Suprapubic skin (tissue), 4 donors: Measurements from ENCODE around the gene FREY1. TPM values are rescaled to one million over a fixed set of nuclear protein-coding genes. Genes with fewer than 3 reads are reported as not detected.

ENCODE experiments used
- DNase-seq, 2 donors: peaks; one replicate each; pipeline ENCODE4 v3.0.0-alpha.2; 2019; ENCODE audit warnings: low spot score in 2 of 2
- H3K27ac ChIP-seq: fragments of 200-600 bp; sonication (generic); one replicate; pipeline ENCODE4 v1.5.1; 2019
- H3K27me3 ChIP-seq: fragments of 200-600 bp; sonication (generic); one replicate; pipeline ENCODE4 v1.5.1; 2019
- H3K36me3 ChIP-seq: fragments of 200-600 bp; sonication (generic); one replicate; pipeline ENCODE4 v1.5.1; 2019
- H3K4me1 ChIP-seq: fragments of 200-600 bp; sonication (generic); one replicate; pipeline ENCODE4 v1.5.1; 2019
- H3K4me3 ChIP-seq: fragments of 200-600 bp; sonication (generic); one replicate; pipeline ENCODE4 v1.5.1; 2019; ENCODE audit warnings: mild to moderate bottlenecking
- H3K9me3 ChIP-seq: fragments of 200-600 bp; sonication (generic); one replicate; pipeline ENCODE4 v1.5.1; 2019
- EP300 ChIP-seq: sonication (generic); formaldehyde crosslinking; IDR thresholded peaks from one replicate; pipeline ENCODE4 v1.6.1; 2017; ENCODE audit warnings: antibody characterized with exemption
- POLR2A ChIP-seq, 2 donors: fragments of 450-650 bp; IDR thresholded peaks; one replicate each; pipeline ENCODE4 v1.6.1; 2017; ENCODE audit warnings: antibody characterized with exemption in 2 of 2, mild to moderate bottlenecking in 2 of 2, moderate library complexity in 2 of 2
- POLR2AphosphoS5 ChIP-seq, 3 donors: sonication (generic); formaldehyde crosslinking; IDR thresholded peaks; one replicate each; pipeline ENCODE4 v1.6.1; 2017; ENCODE audit warnings: antibody characterized with exemption in 3 of 3
- WGBS: methylation state at CpG from one replicate; pipeline ENCODE4 v1.1.5; 2018; 5-methylcytosine and 5-hydroxymethylcytosine counted together
- total RNA-seq, 4 donors: library from RNA; depleted of rRNA; stranded (reverse); fragments of >200 nt; gene quantifications; one replicate each; pipeline ENCODE4 v1.1.0, GENCODE V29; 2016
- TF ChIP-seq, protein P1 (sequence below), 2 donors: fragments of 200-600 bp in 1 of 2; fragments of 450-650 bp in 1 of 2; sonication (generic) in 1 of 2; IDR thresholded peaks; one replicate each; pipeline ENCODE4 v1.5.1; 2016 to 2019; ENCODE audit warnings: antibody characterized with exemption in 2 of 2, mild to moderate bottlenecking in 1 of 2, moderate library complexity in 1 of 2

The FREY1 gene
- total RNA-seq, 4 donors from 2014 or later, result 1.7 to 3.7 (median 1.7) TPM; not detected in 1

GRCh38 chr11:45932217-45932616 is 25.1 kb upstream of the FREY1 start:
- 62% methylated on average over 7 of the region's 8 CpGs for WGBS
- H3K4me1 ChIP-seq, result peaks cover 69% of the 10 kb centered on the region
- H3K4me3 ChIP-seq, result peak overlapping the region; percentile 3
- H3K9me3 ChIP-seq, result no peaks in the 10 kb centered on the region
- no peaks in the 10 kb centered on the region for H3K27me3 ChIP-seq
- H3K36me3 ChIP-seq, result peaks cover 35% of the 10 kb centered on the region
- peak overlapping the region; percentile 79 for H3K27ac ChIP-seq
- TF ChIP-seq POLR2A (IDR thresholded peaks at IDR 0.05), result no peak
- TF ChIP-seq POLR2AphosphoS5 (IDR thresholded peaks at IDR 0.05), result no peak
- no peak for TF ChIP-seq EP300
- TF ChIP-seq, protein P1, sequence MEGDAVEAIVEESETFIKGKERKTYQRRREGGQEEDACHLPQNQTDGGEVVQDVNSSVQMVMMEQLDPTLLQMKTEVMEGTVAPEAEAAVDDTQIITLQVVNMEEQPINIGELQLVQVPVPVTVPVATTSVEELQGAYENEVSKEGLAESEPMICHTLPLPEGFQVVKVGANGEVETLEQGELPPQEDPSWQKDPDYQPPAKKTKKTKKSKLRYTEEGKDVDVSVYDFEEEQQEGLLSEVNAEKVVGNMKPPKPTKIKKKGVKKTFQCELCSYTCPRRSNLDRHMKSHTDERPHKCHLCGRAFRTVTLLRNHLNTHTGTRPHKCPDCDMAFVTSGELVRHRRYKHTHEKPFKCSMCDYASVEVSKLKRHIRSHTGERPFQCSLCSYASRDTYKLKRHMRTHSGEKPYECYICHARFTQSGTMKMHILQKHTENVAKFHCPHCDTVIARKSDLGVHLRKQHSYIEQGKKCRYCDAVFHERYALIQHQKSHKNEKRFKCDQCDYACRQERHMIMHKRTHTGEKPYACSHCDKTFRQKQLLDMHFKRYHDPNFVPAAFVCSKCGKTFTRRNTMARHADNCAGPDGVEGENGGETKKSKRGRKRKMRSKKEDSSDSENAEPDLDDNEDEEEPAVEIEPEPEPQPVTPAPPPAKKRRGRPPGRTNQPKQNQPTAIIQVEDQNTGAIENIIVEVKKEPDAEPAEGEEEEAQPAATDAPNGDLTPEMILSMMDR (IDR thresholded peaks at IDR 0.05), result no peak
- no peak for DNase-seq

DNA sequence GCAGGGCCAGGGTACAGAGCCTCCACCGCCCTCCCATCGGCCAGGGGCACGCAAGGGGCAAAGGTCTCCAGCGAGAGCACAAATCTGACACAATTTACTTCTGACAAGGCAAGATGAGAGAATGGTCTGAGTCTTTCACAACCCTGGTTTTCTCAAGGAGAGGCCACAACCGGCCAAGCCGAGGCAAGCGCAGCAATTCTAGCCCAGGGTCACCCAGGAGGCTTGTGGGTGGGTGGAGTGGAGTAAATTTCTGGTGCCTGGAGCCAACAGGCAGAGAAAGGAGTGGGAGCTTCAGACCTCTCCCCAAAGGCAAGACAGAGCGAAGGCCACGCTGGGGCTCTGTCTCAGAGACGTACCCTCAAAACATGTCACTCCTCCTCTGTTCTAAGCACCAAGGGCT is 24.7 kb upstream of the FREY1 start:
- H3K4me3 ChIP-seq, result no peak overlapping the region
- H3K27ac ChIP-seq, result peak overlapping the region; percentile 79
- H3K36me3 ChIP-seq, result peaks cover 30% of the 10 kb centered on the region
- H3K27me3 ChIP-seq, result no peaks in the 10 kb centered on the region
- H3K9me3 ChIP-seq, result no peaks in the 10 kb centered on the region
- peaks cover 69% of the 10 kb centered on the region for H3K4me1 ChIP-seq
- WGBS, result 51% methylated on average over 10 of the region's 10 CpGs
- TF ChIP-seq POLR2AphosphoS5 (IDR thresholded peaks at IDR 0.05) (no peak), EP300 (no peak), POLR2A (IDR thresholded peaks at IDR 0.05) (no peak)
- TF ChIP-seq, protein P1 (IDR thresholded peaks at IDR 0.05), result no peak
- DNase-seq, result no peak

DNA sequence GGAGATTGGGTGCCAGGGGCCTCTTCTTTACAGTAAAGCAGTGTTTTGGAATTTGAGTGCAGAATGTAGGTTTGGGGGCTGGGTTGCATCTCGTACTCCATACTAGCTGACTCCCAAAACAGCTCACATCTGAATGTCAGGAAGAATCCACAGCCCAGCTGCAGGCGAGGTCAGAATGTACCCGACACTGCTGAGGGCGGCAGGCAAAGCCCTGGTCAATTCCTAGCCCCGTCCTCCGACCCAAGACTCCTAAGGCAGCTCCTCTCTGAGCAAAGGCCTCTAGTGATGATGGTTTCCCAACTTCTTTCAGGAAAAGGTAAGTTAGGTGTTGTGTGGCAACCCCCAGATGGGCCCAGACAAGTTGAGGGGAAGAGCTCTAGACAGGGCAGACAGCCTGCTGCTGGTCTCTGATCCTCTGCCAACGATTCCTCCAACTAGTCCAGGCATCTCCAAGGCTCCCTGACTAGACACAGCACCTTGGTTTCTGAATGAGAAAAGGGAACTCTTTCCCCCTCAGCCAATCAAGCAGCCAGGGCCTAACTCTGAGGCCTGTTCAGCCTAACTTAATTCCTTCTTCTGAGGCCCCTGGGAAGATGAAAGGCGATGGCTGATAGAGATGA is 24.0 kb upstream of the FREY1 start:
- WGBS, result 39% methylated on average over 6 of the region's 8 CpGs
- TF ChIP-seq POLR2AphosphoS5 (IDR thresholded peaks at IDR 0.05), result peak in 1 of 3 donors; percentile 36
- TF ChIP-seq, protein P1 (IDR thresholded peaks at IDR 0.05), result no peak
- Histone ChIP-seq H3K27me3 (no peaks in the 10 kb centered on the region), H3K36me3 (peaks cover 25% of the 10 kb centered on the region), H3K9me3 (no peaks in the 10 kb centered on the region), H3K27ac (peak overlapping the region; percentile 79), H3K4me3 (no peak overlapping the region), H3K4me1 (peaks cover 69% of the 10 kb centered on the region)
- no peak for DNase-seq

DNA sequence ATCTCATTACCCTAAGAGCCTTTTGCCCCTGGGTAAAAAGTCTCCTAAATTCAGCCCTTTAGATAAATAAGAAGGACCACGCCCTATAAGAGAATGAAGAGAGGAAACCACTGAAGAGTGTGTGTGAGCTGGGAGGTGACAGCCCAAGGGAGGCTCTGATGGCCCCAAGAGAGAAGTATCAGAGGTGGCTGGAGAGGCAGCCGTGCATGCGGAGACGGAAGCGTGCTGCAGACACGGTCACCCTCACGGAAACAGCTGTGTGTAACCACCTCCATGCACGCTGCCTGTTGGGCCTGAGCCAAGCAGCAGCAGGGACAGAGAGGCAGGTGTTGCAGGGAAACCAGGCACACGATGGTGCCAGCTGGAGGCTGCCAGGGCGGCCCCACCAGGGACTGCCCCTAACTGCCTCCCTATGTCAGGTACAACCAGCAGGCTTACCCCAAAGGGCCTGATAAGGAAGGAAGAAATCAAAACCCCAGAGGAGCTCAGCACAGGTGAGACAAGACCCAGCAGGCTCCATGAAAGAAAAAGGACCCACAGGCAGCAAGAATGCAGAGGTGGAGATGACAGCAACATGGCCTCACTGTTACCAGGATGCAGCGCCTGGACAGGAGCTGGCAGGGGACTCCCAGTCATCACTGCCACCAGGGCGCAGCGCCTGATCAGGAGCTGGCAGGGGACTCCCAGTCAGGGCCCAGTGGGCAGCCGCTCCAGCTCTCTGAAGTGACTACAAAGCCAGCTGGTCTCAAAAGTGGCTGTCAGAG is 23.1 kb upstream of the FREY1 start:
- peaks cover 69% of the 10 kb centered on the region for H3K4me1 ChIP-seq
- no peaks in the 10 kb centered on the region for H3K9me3 ChIP-seq
- WGBS, result 48% methylated on average over 12 of the region's 14 CpGs
- TF ChIP-seq POLR2AphosphoS5 (IDR thresholded peaks at IDR 0.05) (no peak), POLR2A (IDR thresholded peaks at IDR 0.05) (no peak), EP300 (no peak)
- TF ChIP-seq, protein P1 (IDR thresholded peaks at IDR 0.05), result no peak
- DNase-seq, result peak in 1 of 2 donors; percentile 68
- no peaks in the 10 kb centered on the region for H3K27me3 ChIP-seq
- peak overlapping the region; percentile 72 for H3K27ac ChIP-seq
- H3K36me3 ChIP-seq, result peaks cover 19% of the 10 kb centered on the region
- no peak overlapping the region for H3K4me3 ChIP-seq

DNA sequence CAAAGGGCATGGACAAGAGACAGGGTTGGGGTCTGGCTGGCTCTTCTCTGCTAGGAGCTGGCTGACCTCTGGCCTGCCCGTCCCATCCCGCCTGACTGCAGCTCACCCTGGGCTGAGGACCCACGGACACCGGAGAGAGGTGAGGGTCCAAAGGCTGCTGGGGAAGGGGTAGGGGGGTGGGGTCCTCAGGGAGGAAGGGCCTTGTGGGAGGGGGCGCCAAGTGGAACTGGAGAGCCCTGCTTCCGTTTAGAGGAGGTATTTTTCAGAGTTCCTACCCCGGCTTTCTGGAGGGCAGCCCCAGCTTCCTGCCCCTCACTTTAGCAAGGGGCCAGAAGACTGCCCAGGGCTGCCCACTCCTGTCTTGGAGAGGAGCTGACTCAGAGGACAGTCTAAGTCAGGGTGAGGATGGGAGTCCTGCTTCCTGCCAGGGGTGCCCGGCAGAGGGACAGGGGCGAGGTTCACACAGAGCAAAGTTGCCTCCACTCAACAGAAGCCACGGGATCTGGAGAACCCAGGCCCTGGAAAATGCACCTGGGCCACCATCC is 22.5 kb upstream of the FREY1 start:
- Histone ChIP-seq H3K4me1 (peaks cover 70% of the 10 kb centered on the region), H3K27ac (peak overlapping the region; percentile 72), H3K4me3 (no peak overlapping the region), H3K27me3 (no peaks in the 10 kb centered on the region), H3K36me3 (peaks cover 13% of the 10 kb centered on the region), H3K9me3 (no peaks in the 10 kb centered on the region)
- TF ChIP-seq EP300 (no peak), POLR2AphosphoS5 (IDR thresholded peaks at IDR 0.05) (no peak), POLR2A (IDR thresholded peaks at IDR 0.05) (no peak)
- TF ChIP-seq, protein P1 (IDR thresholded peaks at IDR 0.05), result no peak
- 53% methylated on average over 9 of the region's 10 CpGs for WGBS
- DNase-seq, result peak in 1 of 2 donors; percentile 60
